ENCODE results near the gene FAU. TPM values are rescaled to one million over a fixed set of nuclear protein-coding genes. Genes with fewer than 3 reads are reported as not detected.
A peak's percentile ranks its signal among the peaks of the same experiment; 100 is the strongest.
"Not testable (repeated sequence)": the region's sequence is repeated elsewhere in the genome, so short reads cannot be mapped to it uniquely, and the experiment has no call there.

Gene FAU
- total RNA-seq, 2 experiments from 2014 or later: 995 to 1,031 TPM

DNA sequence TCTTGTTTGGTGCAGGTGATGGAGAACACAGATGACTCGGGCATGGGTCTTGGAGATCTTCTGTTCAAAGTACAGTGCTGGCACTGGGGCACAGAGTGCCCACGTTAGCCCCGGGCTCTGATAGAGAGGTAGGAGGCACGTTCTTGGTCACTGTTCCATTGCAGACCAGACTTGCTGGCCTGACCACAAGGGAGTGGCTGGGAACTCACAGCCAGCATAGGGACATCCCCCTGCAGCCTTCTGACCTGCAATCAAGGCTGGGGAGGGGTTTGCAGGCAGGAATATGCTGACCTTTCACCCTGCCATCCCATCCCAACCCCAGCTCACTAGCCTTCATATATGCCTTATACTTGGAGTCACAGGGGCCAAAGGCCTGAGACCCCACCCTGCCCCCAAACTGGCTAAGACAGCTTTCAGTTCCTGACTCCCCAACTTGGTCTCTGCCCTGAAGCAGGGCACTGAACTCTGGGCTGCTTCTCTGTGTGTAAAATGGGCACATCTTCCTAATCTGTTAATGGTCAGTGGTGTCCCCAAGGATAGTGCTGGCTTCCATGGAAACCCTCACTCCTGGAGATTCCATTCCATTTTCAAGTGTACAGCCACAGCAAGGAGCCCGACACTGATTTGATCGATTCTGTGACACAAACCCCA lies 4.8 kb upstream of the FAU start:
- peaks cover 25% of the 10 kb centered on the region for H3K4me1 Mint-ChIP-seq
- POLR2A ChIA-PET: interaction anchor here (0.9 to 8.3 kb wide), 2 partner anchors 7 to 9 kb away, joined by 3 to 157 read pairs; partner anchors contain the start of genes SYVN1 and ZNHIT2
- no peaks in the 10 kb centered on the region for H3K27me3 Mint-ChIP-seq
- no peak overlapping the region for H3K4me3 Mint-ChIP-seq
- peaks cover 64% of the 10 kb centered on the region for H3K36me3 Mint-ChIP-seq (ENCODE audit: low read depth)
- H3K27ac Mint-ChIP-seq: no peak overlapping the region
- CTCF ChIA-PET: no interaction called here
- no peak for DNase-seq
- no peaks in the 10 kb centered on the region for H3K9me3 Mint-ChIP-seq

DNA sequence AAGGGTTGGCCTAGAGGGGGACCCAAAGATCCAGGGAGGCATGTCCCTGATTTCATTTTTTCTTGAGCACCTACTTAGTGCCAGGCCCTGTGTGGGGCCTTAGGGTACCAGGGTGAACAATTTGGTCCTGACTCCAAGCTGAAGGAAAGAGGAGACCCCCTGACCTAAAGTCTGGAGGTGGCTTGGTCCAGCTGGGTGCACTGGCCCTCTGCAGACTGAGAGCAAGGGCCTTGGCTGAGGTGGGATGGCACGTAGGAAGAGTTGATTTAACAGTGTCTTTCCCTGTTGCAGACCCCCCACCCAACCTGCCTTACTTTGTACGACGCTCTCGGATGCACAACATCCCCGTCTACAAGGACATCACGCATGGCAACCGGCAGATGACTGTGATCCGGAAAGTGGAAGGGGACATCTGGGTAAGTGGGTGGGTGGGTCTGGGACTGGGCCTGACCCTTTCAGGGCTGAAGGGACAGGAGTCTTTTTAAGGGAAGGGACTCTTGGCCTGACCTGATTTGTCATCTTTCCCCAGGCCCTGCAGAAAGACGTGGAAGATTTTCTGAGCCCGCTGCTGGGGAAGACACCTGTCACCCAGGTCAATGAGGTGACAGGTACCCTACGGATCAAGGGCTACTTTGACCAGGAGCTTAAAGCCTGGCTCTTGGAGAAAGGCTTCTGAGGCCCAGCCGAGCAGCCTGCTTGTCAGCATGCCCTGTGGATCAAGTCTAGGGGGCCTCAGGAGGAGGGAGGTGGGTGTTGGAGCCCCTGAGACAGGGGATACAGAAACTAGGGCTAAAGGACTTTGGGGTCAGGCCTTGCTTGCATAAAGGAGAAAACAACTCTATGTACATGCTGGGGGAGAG lies 3.5 kb upstream of the FAU start:
- CTCF ChIA-PET: interaction anchor here (1.0 to 1.5 kb wide), 2 partner anchors 9 to 13 kb away, joined by 3 to 7 read pairs; partner anchors contain the start of gene SYVN1
- Mint-ChIP-seq H3K36me3 (ENCODE audit: low read depth) (peaks cover 68% of the 10 kb centered on the region), H3K4me1 (peaks cover 37% of the 10 kb centered on the region), H3K9me3 (no peaks in the 10 kb centered on the region), H3K4me3 (no peak overlapping the region), H3K27ac (no peak overlapping the region), H3K27me3 (no peaks in the 10 kb centered on the region)
- POLR2A ChIA-PET: interaction anchor here (0.9 to 8.3 kb wide), 2 partner anchors 8 kb away, joined by 3 to 157 read pairs; partner anchors contain the start of genes SYVN1 and ZNHIT2
- no peak for DNase-seq

DNA sequence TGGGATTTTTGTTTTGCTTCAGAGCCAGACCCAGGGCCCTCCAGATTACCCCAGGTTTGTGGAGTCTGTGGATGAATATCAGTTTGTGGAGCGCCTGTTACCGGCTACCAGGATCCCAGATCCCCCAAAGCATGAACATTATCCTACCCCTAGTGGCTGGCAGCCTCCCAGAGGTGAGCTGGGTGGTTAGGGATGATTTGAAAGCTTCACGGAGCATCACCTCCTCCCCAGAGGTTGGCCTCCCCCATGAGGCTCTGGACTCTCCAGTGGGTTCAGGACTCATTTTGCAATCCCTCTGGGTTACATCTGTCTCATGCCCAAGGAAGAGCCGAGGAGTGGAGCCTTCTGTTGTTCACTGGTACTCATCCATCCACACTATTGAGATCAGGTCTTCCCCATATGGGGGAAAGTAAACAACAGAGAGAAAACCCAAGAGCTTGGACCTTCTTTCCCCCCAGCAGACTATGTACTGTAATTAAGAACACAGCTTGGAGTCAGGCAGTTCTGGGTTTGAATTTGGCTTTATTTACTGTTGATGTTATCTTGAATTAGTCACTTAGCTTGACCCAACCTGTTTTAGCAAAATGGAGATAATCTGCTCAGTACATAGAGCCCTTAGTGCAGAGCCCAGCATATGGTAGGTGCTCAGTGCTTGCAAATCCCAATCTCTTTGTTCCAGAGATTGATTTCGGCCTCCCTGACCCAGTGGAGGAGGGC lies 2.7 kb upstream of the FAU start:
- H3K36me3 Mint-ChIP-seq (ENCODE audit: low read depth): peaks cover 69% of the 10 kb centered on the region

DNA sequence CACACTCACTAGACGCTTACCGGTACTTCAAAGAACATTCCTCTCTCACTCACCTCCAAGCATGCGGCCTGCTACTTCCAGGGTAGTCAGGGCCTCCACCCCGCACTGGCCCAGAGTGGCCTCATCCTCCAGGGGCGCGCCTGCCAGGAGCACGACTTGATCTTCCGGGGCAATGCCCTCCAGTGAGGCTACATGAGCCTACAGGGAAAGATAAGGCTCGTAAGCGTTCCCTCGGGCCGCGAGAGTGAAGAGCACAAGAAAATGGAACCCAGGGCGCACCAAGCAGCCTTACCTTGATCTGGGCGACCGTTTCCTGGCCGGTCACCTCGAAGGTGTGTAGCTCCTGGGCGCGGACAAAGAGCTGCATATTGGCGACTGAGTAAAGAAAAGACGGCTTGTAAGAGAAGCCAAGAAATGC lies 478 bp downstream of the FAU start:
- POLR2A ChIA-PET: interaction anchor here (0.8 to 8.3 kb wide), 27 partner anchors 8 to 737 kb away, joined by 3 to 157 read pairs (median 4); partner anchors contain the start of genes ARL2, CAPN1, CDCA5 and DPF2
- peaks cover 63% of the 10 kb centered on the region for H3K4me1 Mint-ChIP-seq
- CTCF ChIA-PET: interaction anchor here (0.9 to 3.2 kb wide), 12 partner anchors 10 to 433 kb away, joined by 3 to 36 read pairs (median 4); partner anchors contain the start of genes ARL2, CDC42EP2, CDCA5 and POLA2
- peak overlapping the region; percentile 98 for H3K27ac Mint-ChIP-seq
- no peaks in the 10 kb centered on the region for H3K9me3 Mint-ChIP-seq
- H3K4me3 Mint-ChIP-seq: peak overlapping the region; percentile 100
- H3K36me3 Mint-ChIP-seq (ENCODE audit: low read depth): peaks cover 73% of the 10 kb centered on the region
- no peaks in the 10 kb centered on the region for H3K27me3 Mint-ChIP-seq
- peak; percentile 48 for DNase-seq

More for the DNA sequence above, 2.7 kb upstream of the FAU start:
- H3K9me3 Mint-ChIP-seq: no peaks in the 10 kb centered on the region
- POLR2A ChIA-PET: interaction anchor here (8.3 kb wide), 1 partner anchor 9 kb away, joined by 157 read pairs; the partner anchor contains the start of gene SYVN1
- H3K4me1 Mint-ChIP-seq: peaks cover 43% of the 10 kb centered on the region
- H3K27me3 Mint-ChIP-seq: no peaks in the 10 kb centered on the region
- CTCF ChIA-PET: interaction anchor here (1.0 to 1.5 kb wide), 2 partner anchors 10 to 12 kb away, joined by 3 to 7 read pairs; partner anchors contain the start of gene SYVN1
- H3K4me3 Mint-ChIP-seq: peak overlapping the region; percentile 38
- no peak overlapping the region for H3K27ac Mint-ChIP-seq
- DNase-seq: no peak

DNA sequence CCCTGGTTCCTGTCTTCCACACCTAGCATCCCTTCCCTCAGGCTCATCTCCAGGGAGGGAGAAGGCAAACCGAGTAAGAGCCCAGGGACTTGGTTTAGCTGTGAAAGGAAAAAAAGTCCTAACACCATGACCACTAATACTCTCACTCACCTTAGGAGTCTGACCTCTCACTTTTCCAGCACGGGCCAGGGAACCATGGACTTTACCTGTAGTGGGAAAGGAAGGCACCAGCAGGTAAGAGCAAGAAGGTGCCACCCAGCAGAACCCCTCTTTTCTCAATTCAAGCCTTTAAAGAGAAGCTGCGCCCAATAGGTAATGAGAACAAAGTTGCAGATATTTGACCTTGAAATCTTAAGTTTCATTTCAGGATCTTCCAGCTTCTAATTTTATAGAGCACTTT lies 1.1 kb downstream of the FAU start:
- ChIA-PET CTCF (interaction anchor here (0.6 to 3.2 kb wide), 4 partner anchors 9 to 426 kb away, joined by 3 to 36 read pairs (median 12); partner anchors contain the start of genes ARL2 and TM7SF2), POLR2A (interaction anchor here (0.9 to 8.3 kb wide), 13 partner anchors 10 to 343 kb away, joined by 3 to 157 read pairs (median 11); partner anchors contain the start of genes ARL2, CAPN1, CDCA5 and POLA2)
- peaks cover 68% of the 10 kb centered on the region for H3K36me3 Mint-ChIP-seq (ENCODE audit: low read depth)
- H3K4me3 Mint-ChIP-seq: peak overlapping the region; percentile 100
- no peaks in the 10 kb centered on the region for H3K27me3 Mint-ChIP-seq
- H3K4me1 Mint-ChIP-seq: peaks cover 69% of the 10 kb centered on the region
- no peak for DNase-seq
- H3K9me3 Mint-ChIP-seq: no peaks in the 10 kb centered on the region
- peak overlapping the region; percentile 98 for H3K27ac Mint-ChIP-seq

DNA sequence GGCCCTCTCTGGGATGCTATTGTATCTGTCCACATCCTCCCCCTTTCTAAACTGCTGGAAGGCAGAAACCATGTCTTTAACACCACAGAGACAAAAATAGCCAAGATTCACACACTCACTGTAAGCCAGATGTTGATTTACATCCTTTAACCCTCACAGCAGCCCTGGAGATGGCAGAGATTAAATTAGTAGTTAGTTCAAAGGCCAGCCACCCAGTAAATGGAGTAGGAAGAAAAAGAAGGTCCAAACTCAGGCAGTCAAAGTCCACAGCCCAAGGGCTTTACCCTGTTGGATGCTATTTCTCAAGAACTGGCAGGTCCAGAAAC lies 2.3 kb downstream of the FAU start:
- no peaks in the 10 kb centered on the region for H3K27me3 Mint-ChIP-seq
- ChIA-PET CTCF (interaction anchor here (3.2 kb wide), 1 partner anchor 8 kb away, joined by 36 read pairs; the partner anchor contains the start of gene TM7SF2), POLR2A (interaction anchor here (0.6 to 8.3 kb wide), 8 partner anchors 9 to 341 kb away, joined by 3 to 157 read pairs (median 19); partner anchors contain the start of genes CAPN1, CDCA5, POLA2 and SF1)
- H3K4me1 Mint-ChIP-seq: peaks cover 73% of the 10 kb centered on the region
- DNase-seq: no peak
- peak overlapping the region; percentile 27 for H3K4me3 Mint-ChIP-seq
- peaks cover 62% of the 10 kb centered on the region for H3K36me3 Mint-ChIP-seq (ENCODE audit: low read depth)
- peak overlapping the region; percentile 98 for H3K27ac Mint-ChIP-seq
- H3K9me3 Mint-ChIP-seq: no peaks in the 10 kb centered on the region

DNA sequence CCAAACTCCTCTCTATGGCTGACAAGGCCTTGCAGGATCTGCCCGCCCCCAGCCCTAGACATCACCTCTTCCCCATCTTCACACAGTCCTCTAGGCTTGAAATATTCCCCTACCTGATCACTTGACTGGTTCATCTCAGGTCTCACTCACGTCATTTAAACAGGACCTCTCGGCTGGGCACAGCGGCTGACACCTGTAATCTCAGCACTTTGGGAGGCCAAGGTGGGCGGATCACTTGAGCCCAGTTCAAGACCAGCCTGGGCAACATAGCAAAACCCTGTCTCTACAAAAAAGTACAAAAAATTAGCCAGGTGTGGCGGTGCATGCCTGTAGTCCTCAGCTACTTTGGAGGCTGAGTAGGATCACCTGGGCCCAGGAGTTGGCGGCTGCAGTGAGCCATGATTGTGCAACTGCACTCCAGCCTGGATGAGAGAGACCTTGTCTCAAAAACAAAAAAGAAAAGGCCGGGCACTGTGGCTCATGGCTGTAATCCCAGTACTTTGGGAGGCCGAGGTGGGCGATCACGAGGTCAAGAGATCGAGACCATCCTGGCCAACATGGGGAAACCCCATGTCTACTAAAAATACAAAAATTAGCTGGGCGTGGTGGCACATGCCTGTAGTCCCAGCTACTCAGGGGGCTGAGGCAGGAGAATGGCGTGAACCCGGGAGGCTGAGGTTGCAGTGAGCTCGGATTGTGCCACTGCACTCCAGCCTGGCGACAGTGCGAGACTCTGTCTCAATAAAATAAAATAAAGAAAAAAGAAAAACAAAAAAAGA lies 2.9 kb downstream of the FAU start:
- not testable (repeated sequence) for DNase-seq, H3K4me3 Mint-ChIP-seq, H3K27me3 Mint-ChIP-seq, H3K9me3 Mint-ChIP-seq
- Mint-ChIP-seq H3K4me1 (peaks cover 69% of the 10 kb centered on the region), H3K36me3 (ENCODE audit: low read depth) (peaks cover 57% of the 10 kb centered on the region), H3K27ac (peak overlapping the region; percentile 41)
- POLR2A ChIA-PET: interaction anchor here (0.6 to 8.3 kb wide), 13 partner anchors 9 to 382 kb away, joined by 3 to 157 read pairs (median 10); partner anchors contain the start of genes ARL2, CAPN1, CDCA5 and POLA2
- CTCF ChIA-PET: interaction anchor here (0.7 to 3.3 kb wide), 4 partner anchors 15 to 380 kb away, joined by 3 to 17 read pairs (median 7); partner anchors contain the start of genes ARL2, MALAT1 and SYVN1

DNA sequence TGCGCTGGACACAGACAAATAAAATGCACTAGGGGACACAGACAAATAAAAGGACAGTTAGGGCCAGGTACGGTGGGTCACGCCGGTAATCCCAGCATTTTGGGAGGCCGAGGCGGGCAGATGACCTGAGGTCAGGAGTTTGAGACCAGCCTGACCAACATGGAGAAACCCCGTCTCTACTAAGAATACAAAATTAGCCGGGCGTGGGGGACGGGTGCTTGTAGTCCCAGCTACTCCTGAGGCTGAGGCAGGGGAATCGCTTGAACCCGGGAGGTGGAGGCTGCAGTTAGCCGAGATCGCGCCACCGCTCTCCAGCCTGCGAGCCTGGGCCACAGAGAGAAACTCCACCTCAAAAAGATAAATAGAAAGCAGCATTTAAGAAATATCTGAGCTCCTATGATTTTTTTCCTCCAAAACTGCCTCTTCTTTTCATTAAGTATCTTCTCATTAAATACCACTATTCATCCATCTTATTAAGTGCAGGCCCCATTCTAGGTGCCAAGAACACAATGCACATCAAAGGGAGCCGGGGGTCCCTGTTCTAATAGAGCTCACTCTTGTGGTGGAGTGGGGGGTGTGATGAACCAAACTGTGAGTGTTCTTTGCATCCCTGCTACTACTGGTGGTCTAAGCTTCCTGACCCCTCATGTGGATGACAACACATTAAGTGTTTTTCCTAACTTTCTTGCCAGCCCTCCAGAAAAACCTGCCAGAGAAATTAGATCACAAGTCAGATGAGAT lies 3.7 kb downstream of the FAU start:
- Mint-ChIP-seq H3K9me3 (no peaks in the 10 kb centered on the region), H3K4me3 (peak overlapping the region; percentile 90), H3K36me3 (ENCODE audit: low read depth) (peaks cover 56% of the 10 kb centered on the region), H3K4me1 (peaks cover 71% of the 10 kb centered on the region), H3K27me3 (no peaks in the 10 kb centered on the region), H3K27ac (peak overlapping the region; percentile 95)
- CTCF ChIA-PET: interaction anchor here (0.7 to 3.3 kb wide), 7 partner anchors 16 to 381 kb away, joined by 3 to 17 read pairs (median 4); partner anchors contain the start of genes ARL2, MALAT1, SF1 and SNX15
- POLR2A ChIA-PET: interaction anchor here (0.8 to 4.7 kb wide), 20 partner anchors 8 to 454 kb away, joined by 3 to 49 read pairs (median 6); partner anchors contain the start of genes ARL2, CAPN1, CDCA5 and FAM89B
- no peak for DNase-seq

DNA sequence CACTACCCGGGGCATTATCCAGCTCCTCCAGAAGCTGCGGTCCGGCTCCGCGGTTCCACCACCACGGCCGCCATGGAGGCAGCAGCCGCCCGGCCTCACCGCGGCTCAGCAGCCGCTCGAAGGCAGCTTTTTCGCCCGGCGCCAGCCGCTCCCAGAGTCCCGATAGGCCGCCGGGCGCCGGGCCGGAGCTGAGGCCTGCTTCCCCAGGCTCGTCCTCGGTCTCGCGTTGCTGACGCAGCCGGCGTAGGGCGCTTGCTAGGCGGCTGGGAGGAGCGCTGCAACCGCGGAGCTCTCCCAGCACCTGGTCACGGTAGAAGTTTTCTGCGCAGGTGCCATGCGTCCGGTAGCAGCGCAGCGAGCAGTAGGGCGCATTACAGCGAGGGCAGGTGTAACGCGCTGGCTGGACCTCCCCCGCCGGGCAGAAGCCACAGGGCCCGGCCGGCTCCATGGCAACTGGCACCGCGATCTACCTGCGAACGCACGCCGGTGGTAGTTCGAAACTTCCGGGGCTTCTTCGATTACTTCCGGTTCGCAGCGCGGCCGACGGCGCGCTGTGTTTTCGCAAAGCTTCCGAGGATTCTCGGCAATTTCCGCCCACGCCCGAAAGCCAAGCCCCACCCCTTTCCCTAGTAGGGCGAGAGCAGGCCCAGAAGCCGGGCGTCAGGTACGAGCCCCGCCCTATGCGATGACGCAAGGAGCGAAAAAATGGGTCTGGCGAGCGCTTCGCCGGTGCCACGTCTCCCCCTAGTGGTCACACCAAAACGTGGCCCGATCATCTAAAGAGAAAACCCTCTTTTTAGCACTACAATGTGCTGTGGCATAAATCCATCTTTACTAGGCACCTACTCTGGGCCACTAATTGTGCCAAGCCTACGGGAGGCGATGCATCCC lies 4.5 kb downstream of the FAU start, which contains the start of gene ZNHIT2:
ZNHIT2 (minus strand) TSS at position 496 of the 891 bp plus-strand sequence; CDS start at position 448, 48 bp downstream.
- ChIA-PET POLR2A (interaction anchor here (0.6 to 4.7 kb wide), 30 partner anchors 9 to 498 kb away, joined by 3 to 49 read pairs (median 4); partner anchors contain the start of genes ARL2, CAPN1, CDCA5 and FAM89B), CTCF (interaction anchor here (0.6 to 3.3 kb wide), 13 partner anchors 11 to 339 kb away, joined by 3 to 17 read pairs (median 4); partner anchors contain the start of genes ARL2, SAC3D1, SF1 and SNX15)
- Mint-ChIP-seq H3K36me3 (ENCODE audit: low read depth) (peaks cover 56% of the 10 kb centered on the region), H3K4me3 (peak within 1 kb of the TSS; percentile 90), H3K27me3 (no peaks in the 10 kb centered on the region), H3K4me1 (peaks cover 69% of the 10 kb centered on the region), H3K27ac (peak within 1 kb of the TSS; percentile 95), H3K9me3 (no peaks in the 10 kb centered on the region)
- peak; percentile 100 for DNase-seq
